NCI-H82 treated with DMSO at 0.1 percent for 48 hours (cell line): ENCODE measurements around the gene ADORA3.
"Not testable (repeated sequence)": the region's sequence is repeated elsewhere in the genome, so short reads cannot be mapped to it uniquely, and the experiment has no call there.

ENCODE experiments used
- DNase-seq: peaks from one replicate; lab custom pipeline; 2025; ENCODE audit not compliant: unreplicated experiment; lab: John Stamatoyannopoulos, UW

Gene ADORA3

GRCh38 chr1:111503585-111504060, at the start of gene ADORA3, which contains the start of gene TMIGD3:
Gene ADORA3, minus strand, starts transcription at chr1:111503633. Its CDS starts 279 bp downstream, at chr1:111503354.
Gene TMIGD3, minus strand, starts transcription at chr1:111503633. Its CDS starts 279 bp downstream, at chr1:111503354.
- no peak for DNase-seq

GRCh38 chr1:111553196-111553595, 49.8 kb upstream of the ADORA3 start:
- no peak for DNase-seq

GRCh38 chr1:111552587-111552986, 49.2 kb upstream of the ADORA3 start:
- no peak for DNase-seq

- no peak for DNase-seq
Observed at GRCh38 chr1:111551623-111552411, 48.4 kb upstream of the ADORA3 start.

- not testable (repeated sequence) for DNase-seq
Observed at GRCh38 chr1:111547786-111548185, 44.4 kb upstream of the ADORA3 start.

- DNase-seq: no peak
Observed at GRCh38 chr1:111542187-111542586, 38.8 kb upstream of the ADORA3 start.

- no peak for DNase-seq
Observed at GRCh38 chr1:111541721-111542120, 38.3 kb upstream of the ADORA3 start.

GRCh38 chr1:111540928-111541327, 37.5 kb upstream of the ADORA3 start:
- no peak for DNase-seq

- DNase-seq: no peak
Observed at GRCh38 chr1:111538343-111539025, 35.1 kb upstream of the ADORA3 start.

GRCh38 chr1:111535256-111536191, 32.1 kb upstream of the ADORA3 start:
- DNase-seq: no peak

- no peak for DNase-seq
Observed at GRCh38 chr1:111520053-111520452, 16.6 kb upstream of the ADORA3 start.

GRCh38 chr1:111517469-111518225, 14.2 kb upstream of the ADORA3 start:
- DNase-seq: no peak

GRCh38 chr1:111516005-111516535, 12.6 kb upstream of the ADORA3 start:
- DNase-seq: no peak

- DNase-seq: no peak
Observed at GRCh38 chr1:111515291-111516004, 12.0 kb upstream of the ADORA3 start.

GRCh38 chr1:111513410-111514020, 10.1 kb upstream of the ADORA3 start:
- no peak for DNase-seq

- no peak for DNase-seq
Observed at GRCh38 chr1:111512931-111513330, 9.5 kb upstream of the ADORA3 start.

- DNase-seq: no peak
Observed at GRCh38 chr1:111512132-111512889, 8.9 kb upstream of the ADORA3 start.

- DNase-seq: no peak
Observed at GRCh38 chr1:111511370-111511769, 7.9 kb upstream of the ADORA3 start.
